Uterus (tissue), 4 donors: Measurements from ENCODE around the gene KASH5. TPM values are rescaled to one million over a fixed set of nuclear protein-coding genes. Genes with fewer than 3 reads are reported as not detected.

Experiments
- DNase-seq, 2 donors: peaks; one replicate each; pipeline ENCODE4 v3.0.0-alpha.2; 2019 to 2020
- H3K27ac ChIP-seq, 2 donors: fragments of 200-600 bp; sonication (generic); 1 replicate in 1 of 2; 2 replicates in 1 of 2; pipeline ENCODE4 v1.5.1; 2016 to 2018
- H3K27me3 ChIP-seq, 2 donors: fragments of 200-600 bp; sonication (generic); one replicate each; pipeline ENCODE4 v1.5.1; 2018 to 2019; ENCODE audit warnings: control low read depth in 1 of 2
- H3K36me3 ChIP-seq, 2 donors: fragments of 200-600 bp; sonication (generic); one replicate each; pipeline ENCODE4 v1.5.1; 2019; ENCODE audit warnings: control low read depth in 1 of 2
- H3K4me1 ChIP-seq, 2 donors: fragments of 200-600 bp; sonication (generic); one replicate each; pipeline ENCODE4 v1.5.1; 2018 to 2019; ENCODE audit warnings: control low read depth in 1 of 2
- H3K4me3 ChIP-seq, 2 donors: fragments of 200-600 bp; sonication (generic); 1 replicate in 1 of 2; 2 replicates in 1 of 2; pipeline ENCODE4 v1.5.1; 2018 to 2019; ENCODE audit warnings: mild to moderate bottlenecking in 1 of 2
- H3K9me3 ChIP-seq, 2 donors: fragments of 200-600 bp; sonication (generic); one replicate each; pipeline ENCODE4 v1.5.1; 2019; ENCODE audit warnings: control low read depth in 1 of 2
- CTCF ChIP-seq, 4 experiments: fragments of 200-600 bp in 2 of 4; fragments of 450-650 bp in 2 of 4; sonication (generic) in 2 of 4; IDR thresholded peaks; one replicate each; pipeline ENCODE4 v1.5.1; 2016 to 2019; ENCODE audit warnings: antibody characterized with exemption in 4 of 4, mild to moderate bottlenecking in 2 of 4, moderate library complexity in 1 of 4
- POLR2A ChIP-seq, 2 donors: fragments of 450-650 bp; IDR thresholded peaks; one replicate each; pipeline ENCODE4 v1.6.1; 2016; ENCODE audit warnings: antibody characterized with exemption in 2 of 2, mild to moderate bottlenecking in 1 of 2, moderate library complexity in 1 of 2
- intact Hi-C: fragments of 100-400 bp; cut with DNase I; formaldehyde crosslinking; loops from one replicate; pipeline ENCODE4 v1.15.1; 2023; ENCODE audit warnings: low total_unique reads
- total RNA-seq, 4 donors: library from RNA; depleted of rRNA in 3 of 4; stranded (reverse); fragments of >200 nt in 3 of 4; gene quantifications; one replicate each; pipeline versions ENCODE4 v1.1.0 to v1.2.4, GENCODE V29; 2014 to 2023
- donor health status: DM: yes; HTN: yes; CAD: no.

KASH5 gene
- total RNA-seq, 4 donors from 2014 or later = 0.55 TPM; not detected in 3

DNA sequence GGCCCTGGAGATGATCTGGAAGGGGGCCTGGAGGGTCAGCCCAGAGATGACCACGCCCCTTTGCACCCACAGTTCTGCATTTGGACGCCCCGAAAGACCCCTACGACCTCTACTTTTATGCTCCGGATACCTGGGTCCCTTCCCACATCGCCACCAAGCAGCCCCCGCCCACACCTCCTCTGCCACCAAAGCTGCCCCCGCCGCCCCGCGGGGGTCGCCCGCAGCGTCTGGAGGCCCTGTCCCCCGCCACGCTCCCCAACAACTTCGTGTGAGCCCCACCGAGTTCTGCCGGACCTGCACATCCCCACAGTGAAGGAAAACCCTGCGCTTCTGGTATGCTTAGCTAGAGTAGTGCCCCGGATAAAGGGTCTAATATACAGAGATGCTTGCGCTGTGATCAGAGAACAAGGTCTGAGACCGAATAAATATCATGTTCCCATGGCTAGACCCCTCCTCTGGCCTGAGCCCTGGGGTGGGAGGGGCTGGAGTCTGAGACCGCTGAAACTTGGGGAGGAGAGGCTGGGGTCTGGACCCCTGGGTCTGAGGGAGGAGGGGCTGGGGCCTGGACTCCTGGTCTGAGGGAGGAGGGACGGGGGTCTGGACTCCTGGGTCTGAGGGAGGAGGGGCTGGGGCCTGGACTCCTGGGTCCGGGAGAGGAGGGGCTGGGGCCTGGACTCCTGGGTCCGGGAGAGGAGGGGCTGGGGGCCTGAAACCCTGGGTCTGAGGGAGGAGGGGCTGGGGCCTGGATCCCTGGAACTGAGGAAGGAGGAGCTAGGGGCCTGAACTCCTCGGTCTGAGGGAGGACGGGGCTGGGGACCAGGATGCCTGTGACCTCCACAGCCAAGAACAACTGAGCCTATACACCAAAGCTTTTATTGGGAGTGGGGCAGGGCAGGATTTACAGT lies 40.8 kb downstream of the KASH5 start:
- no peak overlapping the region for H3K27ac ChIP-seq
- no peaks in the 10 kb centered on the region for H3K9me3 ChIP-seq
- no peak overlapping the region for H3K4me3 ChIP-seq
- peaks cover 26 to 74% of the 10 kb centered on the region in 2 donors for H3K27me3 ChIP-seq
- no peak for DNase-seq
- no peak for TF ChIP-seq CTCF (IDR thresholded peaks at IDR 0.05)
- no peak for TF ChIP-seq POLR2A (IDR thresholded peaks at IDR 0.05)
- H3K36me3 ChIP-seq = no peaks in the 10 kb centered on the region
- no peaks in the 10 kb centered on the region for H3K4me1 ChIP-seq
- intact Hi-C loops = no loop called here

DNA sequence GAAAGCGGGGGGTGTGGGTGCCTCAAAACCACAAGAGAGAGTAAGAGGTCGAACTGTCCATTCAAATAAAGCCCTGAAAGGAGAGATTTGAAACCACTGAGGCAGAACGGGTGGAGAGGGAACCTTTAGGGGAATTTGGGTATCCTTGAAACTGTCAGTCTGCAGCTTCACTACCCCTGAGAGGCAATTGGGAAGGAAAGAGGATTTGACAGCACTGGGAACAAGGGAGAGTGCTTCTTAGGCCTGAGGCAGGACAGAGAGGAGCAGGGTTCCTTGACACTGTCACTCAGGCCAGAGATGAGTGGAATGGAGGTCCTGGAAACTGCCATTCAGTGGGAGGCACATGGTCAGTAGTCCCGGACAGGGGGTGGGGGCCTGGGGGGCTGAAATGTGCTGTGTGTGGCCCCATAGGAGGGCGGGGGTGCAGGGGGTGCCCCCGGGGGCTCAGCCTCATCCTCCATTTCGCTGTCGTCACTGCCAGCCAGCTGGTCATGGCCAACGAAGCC lies 42.2 kb downstream of the KASH5 start:
- Histone ChIP-seq H3K4me3 (no peak overlapping the region), H3K27me3 (peaks cover 26 to 66% of the 10 kb centered on the region in 2 donors), H3K9me3 (no peaks in the 10 kb centered on the region), H3K4me1 (no peaks in the 10 kb centered on the region), H3K27ac (no peak overlapping the region), H3K36me3 (no peaks in the 10 kb centered on the region)
- intact Hi-C loops = loop anchor here (10.0 kb wide), 1 partner anchor 205 kb away; no protein-coding TSS in a partner anchor
- TF ChIP-seq CTCF (IDR thresholded peaks at IDR 0.05) (no peak), POLR2A (IDR thresholded peaks at IDR 0.05) (no peak)
- no peak for DNase-seq

DNA sequence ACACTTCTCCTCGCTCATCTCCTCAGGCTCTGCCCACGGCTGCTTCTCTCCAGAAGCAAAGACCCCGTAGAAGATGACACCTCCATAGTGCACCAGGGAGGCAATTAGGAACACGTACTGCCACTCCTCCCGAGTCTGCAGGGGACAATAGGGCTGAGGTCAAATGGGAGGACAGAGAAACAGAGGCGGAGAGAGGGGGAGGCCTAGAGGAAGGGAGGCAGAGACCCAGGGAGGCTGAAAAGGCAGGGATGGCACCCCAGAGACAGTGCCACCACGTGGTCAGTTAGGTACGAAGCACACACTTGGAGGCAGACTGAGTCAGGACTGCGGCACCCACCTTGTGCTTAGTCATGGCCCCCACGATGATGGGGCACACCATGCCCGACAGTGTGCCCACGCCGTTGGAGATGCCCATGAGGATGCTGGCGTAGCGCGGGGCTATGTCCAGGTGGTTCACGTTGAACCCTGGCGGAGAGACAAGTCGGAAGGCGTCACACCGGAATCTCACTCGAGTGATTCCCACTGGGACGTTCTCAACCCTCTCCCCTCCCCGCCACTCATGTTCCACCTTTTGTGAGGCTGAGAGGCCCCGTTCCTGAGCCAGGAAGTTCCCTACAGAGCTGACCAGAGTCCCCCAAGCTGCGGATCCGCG lies 42.8 kb downstream of the KASH5 start:
- DNase-seq = no peak
- peaks cover 26 to 60% of the 10 kb centered on the region in 2 donors for H3K27me3 ChIP-seq
- no peaks in the 10 kb centered on the region for H3K4me1 ChIP-seq
- TF ChIP-seq CTCF (IDR thresholded peaks at IDR 0.05) = no peak
- TF ChIP-seq POLR2A (IDR thresholded peaks at IDR 0.05) = no peak
- H3K27ac ChIP-seq = no peak overlapping the region
- no peak overlapping the region for H3K4me3 ChIP-seq
- H3K9me3 ChIP-seq = no peaks in the 10 kb centered on the region
- intact Hi-C loops = loop anchor here (10.0 kb wide), 1 partner anchor 206 kb away; no protein-coding TSS in a partner anchor
- no peaks in the 10 kb centered on the region for H3K36me3 ChIP-seq

- Histone ChIP-seq H3K9me3 (no peaks in the 10 kb centered on the region), H3K4me1 (no peaks in the 10 kb centered on the region), H3K27me3 (peaks cover 26 to 55% of the 10 kb centered on the region in 2 donors), H3K4me3 (no peak overlapping the region), H3K27ac (no peak overlapping the region), H3K36me3 (no peaks in the 10 kb centered on the region)
- intact Hi-C loops = loop anchor here (10.0 kb wide), 1 partner anchor 207 kb away; no protein-coding TSS in a partner anchor
- TF ChIP-seq CTCF (IDR thresholded peaks at IDR 0.05) (no peak), POLR2A (IDR thresholded peaks at IDR 0.05) (no peak)
- DNase-seq = no peak
These were observed 43.3 kb downstream of the KASH5 start for GRCh38 chr19:49431330-49431749.
